ENCODE measurements around the gene P2RX2.

DNA sequence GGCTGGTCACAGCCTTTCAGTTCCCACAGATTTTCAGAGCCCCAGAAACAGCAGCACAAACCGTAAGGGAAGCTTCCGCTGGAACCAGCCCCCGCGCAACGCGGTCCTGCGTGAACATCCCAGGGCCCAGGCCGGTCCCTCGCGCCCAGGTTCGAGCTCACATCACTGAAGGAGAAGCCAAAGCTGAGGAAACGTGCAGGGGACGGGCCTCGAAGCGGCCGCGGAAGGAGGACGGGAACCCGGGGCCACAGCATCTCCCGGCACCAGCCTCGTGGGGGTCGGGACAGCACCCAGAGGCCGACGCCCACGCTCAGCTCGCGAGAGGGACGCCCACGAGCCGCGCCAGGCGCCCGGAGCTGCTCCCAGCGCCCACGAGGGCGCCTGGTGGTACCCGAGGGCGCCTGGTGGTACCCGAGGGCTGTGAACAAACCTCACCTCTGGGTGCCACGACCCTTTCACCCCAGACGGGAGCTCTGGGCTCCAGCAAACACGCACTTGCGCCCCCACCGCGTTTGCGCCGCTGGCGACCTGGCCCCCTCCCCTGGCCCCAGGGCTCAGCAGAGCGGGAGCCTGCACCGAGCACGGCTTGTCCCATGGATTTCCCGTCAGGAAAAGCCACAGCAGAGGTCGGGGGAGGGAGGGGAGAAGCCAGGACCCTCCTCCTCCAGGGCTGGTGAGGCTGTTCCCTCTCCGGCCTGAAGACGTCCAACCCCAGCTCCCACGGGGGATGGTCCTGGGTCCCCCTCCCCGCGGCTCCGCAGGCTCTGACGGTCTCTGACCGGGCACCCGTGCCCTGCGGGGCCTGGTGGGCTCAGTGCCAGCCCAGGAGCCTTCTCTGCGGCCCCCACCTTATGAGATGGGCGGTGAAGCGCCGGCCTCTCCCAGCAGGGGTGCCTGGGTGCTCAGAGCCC, 15.1 kb upstream of the P2RX2 start:
- TF ChIP-seq EZH2 (IDR thresholded peaks at IDR 0.05) (no peak), CTCF (IDR thresholded peaks at IDR 0.05) (no peak)

All from neural progenitor cell (in vitro differentiated cells).